Neural progenitor cell (in vitro differentiated cells): ENCODE data around the gene B9D1. TPM values are rescaled to one million over a fixed set of nuclear protein-coding genes. Genes with fewer than 3 reads are reported as not detected.
A peak's percentile ranks its signal among the peaks of the same experiment; 100 is the strongest.

Experiments used
- DNase-seq: peaks from one replicate; pipeline ENCODE4 v3.0.0-alpha.2; 2016; ENCODE audit warnings: low spot score
- H2AFZ ChIP-seq: fragments of 200-600 bp; sonication (generic); replicated peaks from 2 replicates; pipeline ENCODE4 v1.6.1; 2016; ENCODE audit warnings: antibody characterized with exemption
- H3F3A ChIP-seq: fragments of 200-600 bp; sonication (generic); 2 replicates; pipeline ENCODE4 v1.6.1; 2016; ENCODE audit warnings: antibody characterized with exemption, low read depth
- H3K27ac ChIP-seq: fragments of 200-600 bp; sonication (generic); 2 replicates; pipeline ENCODE4 v1.5.1; 2016; ENCODE audit warnings: mild to moderate bottlenecking
- H3K27me3 ChIP-seq: fragments of 200-600 bp; sonication (generic); 2 replicates; pipeline ENCODE4 v1.6.1; 2016; ENCODE audit warnings: mild to moderate bottlenecking, moderate library complexity
- H3K36me3 ChIP-seq: fragments of 200-600 bp; sonication (generic); 2 replicates; pipeline ENCODE4 v1.5.1; 2016
- H3K4me1 ChIP-seq: fragments of 200-600 bp; sonication (generic); 2 replicates; pipeline ENCODE4 v1.6.1; 2016; ENCODE audit warnings: mixed run types
- H3K4me2 ChIP-seq: fragments of 200-600 bp; sonication (generic); 2 replicates; pipeline ENCODE4 v1.6.1; 2016
- H3K4me3 ChIP-seq: fragments of 200-600 bp; sonication (generic); 2 replicates; pipeline ENCODE4 v1.5.1; 2016
- H3K79me2 ChIP-seq: fragments of 200-600 bp; sonication (generic); 2 replicates; pipeline ENCODE4 v1.6.1; 2016; ENCODE audit warnings: low read depth
- H3K9ac ChIP-seq: fragments of 200-600 bp; sonication (generic); 2 replicates; pipeline ENCODE4 v1.6.1; 2016
- H3K9me3 ChIP-seq: fragments of 200-600 bp; sonication (generic); 2 replicates; pipeline ENCODE4 v1.5.1; 2016; ENCODE audit warnings: low read depth
- H4K20me1 ChIP-seq: fragments of 200-600 bp; sonication (generic); 2 replicates; pipeline ENCODE4 v1.6.1; 2016; ENCODE audit warnings: low read depth
- H3K27ac Mint-ChIP-seq: 3 replicates; pipeline ENCODE4 v1.8.0; 2021; ENCODE audit warnings: mixed read lengths
- H3K27me3 Mint-ChIP-seq: 2 replicates; pipeline ENCODE4 v1.8.0; 2022; ENCODE audit warnings: low read depth, mild to moderate bottlenecking, inconsistent platforms, moderate library complexity, mixed read lengths; ENCODE audit not compliant: insufficient read depth
- H3K36me3 Mint-ChIP-seq: 3 replicates; pipeline ENCODE4 v1.8.0; 2021; ENCODE audit warnings: mixed read lengths
- H3K4me1 Mint-ChIP-seq: 3 replicates; pipeline ENCODE4 v1.8.0; 2021; ENCODE audit warnings: mixed read lengths
- H3K4me3 Mint-ChIP-seq: 3 replicates; pipeline ENCODE4 v1.8.0; 2021; ENCODE audit warnings: mild to moderate bottlenecking, moderate library complexity, mixed read lengths
- H3K9me3 Mint-ChIP-seq: 3 replicates; pipeline ENCODE4 v1.8.0; 2020; ENCODE audit warnings: mixed read lengths
- EZH2 ChIP-seq: fragments of 200-600 bp; sonication (generic); IDR thresholded peaks from 2 replicates; pipeline ENCODE4 v1.6.1; 2017; ENCODE audit warnings: antibody characterized with exemption, mild to moderate bottlenecking, moderate library complexity
- EZH2phosphoT487 ChIP-seq: fragments of 200-600 bp; sonication (generic); IDR thresholded peaks from 2 replicates; pipeline ENCODE4 v1.6.1; 2017; ENCODE audit warnings: antibody characterized with exemption
- total RNA-seq: library from RNA; depleted of rRNA; stranded (reverse); fragments of >200 nt; gene quantifications from 2 replicates; pipeline ENCODE4 v1.2.3, GENCODE V29; 2015; ENCODE audit warnings: low replicate concordance
- TF ChIP-seq, protein P1 (sequence below): fragments of 200-600 bp; sonication (generic); IDR thresholded peaks from 2 replicates; pipeline ENCODE4 v1.5.1; 2017; ENCODE audit warnings: antibody characterized with exemption, mild to moderate bottlenecking

The B9D1 gene
- total RNA-seq, 1 donor from 2014 or later = 15.1 TPM

- Histone ChIP-seq H3K9ac (no peak overlapping the region), H3K9me3 (no peaks in the 10 kb centered on the region), H3K79me2 (no peaks in the 10 kb centered on the region), H4K20me1 (peaks cover 2% of the 10 kb centered on the region), H3K27ac (no peak overlapping the region), H3F3A (peaks cover 7% of the 10 kb centered on the region), H3K27me3 (no peaks in the 10 kb centered on the region), H3K4me2 (no peak overlapping the region), H3K36me3 (no peaks in the 10 kb centered on the region), H2AFZ (no peak overlapping the region), H3K4me1 (peaks cover 6% of the 10 kb centered on the region), H3K4me3 (no peak overlapping the region)
- Mint-ChIP-seq H3K27me3 (peaks cover 3% of the 10 kb centered on the region), H3K36me3 (peaks cover 5% of the 10 kb centered on the region), H3K4me1 (peaks cover 29% of the 10 kb centered on the region), H3K4me3 (no peak overlapping the region), H3K9me3 (peaks cover 2% of the 10 kb centered on the region), H3K27ac (peak overlapping the region; percentile 64)
- TF ChIP-seq EZH2 (no peak), EZH2phosphoT487 (no peak)
- TF ChIP-seq, protein P1, sequence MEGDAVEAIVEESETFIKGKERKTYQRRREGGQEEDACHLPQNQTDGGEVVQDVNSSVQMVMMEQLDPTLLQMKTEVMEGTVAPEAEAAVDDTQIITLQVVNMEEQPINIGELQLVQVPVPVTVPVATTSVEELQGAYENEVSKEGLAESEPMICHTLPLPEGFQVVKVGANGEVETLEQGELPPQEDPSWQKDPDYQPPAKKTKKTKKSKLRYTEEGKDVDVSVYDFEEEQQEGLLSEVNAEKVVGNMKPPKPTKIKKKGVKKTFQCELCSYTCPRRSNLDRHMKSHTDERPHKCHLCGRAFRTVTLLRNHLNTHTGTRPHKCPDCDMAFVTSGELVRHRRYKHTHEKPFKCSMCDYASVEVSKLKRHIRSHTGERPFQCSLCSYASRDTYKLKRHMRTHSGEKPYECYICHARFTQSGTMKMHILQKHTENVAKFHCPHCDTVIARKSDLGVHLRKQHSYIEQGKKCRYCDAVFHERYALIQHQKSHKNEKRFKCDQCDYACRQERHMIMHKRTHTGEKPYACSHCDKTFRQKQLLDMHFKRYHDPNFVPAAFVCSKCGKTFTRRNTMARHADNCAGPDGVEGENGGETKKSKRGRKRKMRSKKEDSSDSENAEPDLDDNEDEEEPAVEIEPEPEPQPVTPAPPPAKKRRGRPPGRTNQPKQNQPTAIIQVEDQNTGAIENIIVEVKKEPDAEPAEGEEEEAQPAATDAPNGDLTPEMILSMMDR = no peak
- DNase-seq = no peak
These were observed 21.3 kb downstream of the B9D1 start for GRCh38 chr17:19341211-19341631.

DNA sequence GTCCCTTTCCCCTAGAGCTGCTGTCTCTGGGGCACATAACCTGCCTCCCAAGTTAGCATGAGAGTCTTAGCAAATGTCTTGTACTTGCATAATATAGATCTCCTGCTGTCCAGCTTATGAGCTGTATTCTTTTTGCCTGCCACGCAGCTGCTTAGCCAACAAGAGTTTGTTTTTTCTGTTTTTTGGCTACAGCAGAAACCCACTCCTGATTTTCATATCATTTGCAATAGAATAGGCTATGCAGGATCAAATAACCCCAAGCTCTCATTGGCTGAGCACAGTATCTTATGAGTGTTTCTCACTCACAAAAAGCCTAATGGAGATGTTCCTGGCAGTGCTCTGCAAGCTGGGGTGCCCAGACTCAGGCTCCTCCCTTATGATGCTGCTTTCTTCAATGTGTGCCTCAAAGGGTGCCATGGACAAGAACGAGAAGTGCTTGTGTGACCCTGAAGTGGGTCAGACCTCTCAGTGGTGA is 23.1 kb downstream of the B9D1 start:
- peaks cover 2% of the 10 kb centered on the region for H3K27me3 Mint-ChIP-seq
- no peak overlapping the region for H3K9ac ChIP-seq
- no peak overlapping the region for H3K4me3 ChIP-seq
- H3K27ac Mint-ChIP-seq = no peak overlapping the region
- H3K36me3 Mint-ChIP-seq = peaks cover 5% of the 10 kb centered on the region
- H3K4me2 ChIP-seq = no peak overlapping the region
- peaks cover 2% of the 10 kb centered on the region for H3K9me3 Mint-ChIP-seq
- H3K79me2 ChIP-seq = no peaks in the 10 kb centered on the region
- H4K20me1 ChIP-seq = peaks cover 2% of the 10 kb centered on the region
- no peak for TF ChIP-seq EZH2
- no peak for TF ChIP-seq EZH2phosphoT487
- TF ChIP-seq, protein P1 = no peak
- H2AFZ ChIP-seq = no peak overlapping the region
- H3K4me1 Mint-ChIP-seq = peaks cover 29% of the 10 kb centered on the region
- no peaks in the 10 kb centered on the region for H3K9me3 ChIP-seq
- no peaks in the 10 kb centered on the region for H3K36me3 ChIP-seq
- peaks cover 7% of the 10 kb centered on the region for H3F3A ChIP-seq
- no peak overlapping the region for H3K4me3 Mint-ChIP-seq
- H3K4me1 ChIP-seq = peaks cover 6% of the 10 kb centered on the region
- DNase-seq = no peak
- H3K27me3 ChIP-seq = no peaks in the 10 kb centered on the region
- no peak overlapping the region for H3K27ac ChIP-seq

GRCh38 chr17:19338031-19338990 is 24.2 kb downstream of the B9D1 start:
- TF ChIP-seq EZH2 = no peak
- TF ChIP-seq, protein P1 = peak; percentile 57

More at GRCh38 chr17:19338031-19338990, 24.2 kb downstream of the B9D1 start:
- peaks cover 2% of the 10 kb centered on the region for H3K27me3 Mint-ChIP-seq
- no peak overlapping the region for H3K9ac ChIP-seq
- H3K36me3 ChIP-seq = no peaks in the 10 kb centered on the region
- H3K9me3 ChIP-seq = no peaks in the 10 kb centered on the region
- no peaks in the 10 kb centered on the region for H3K79me2 ChIP-seq
- no peak overlapping the region for H3K4me3 Mint-ChIP-seq
- peak; percentile 72 for DNase-seq
- no peak overlapping the region for H3K27ac ChIP-seq
- peaks cover 2% of the 10 kb centered on the region for H3K9me3 Mint-ChIP-seq
- H3K27ac Mint-ChIP-seq = no peak overlapping the region
- H3F3A ChIP-seq = peaks cover 7% of the 10 kb centered on the region
- H3K4me1 Mint-ChIP-seq = peaks cover 29% of the 10 kb centered on the region
- peaks cover 5% of the 10 kb centered on the region for H3K36me3 Mint-ChIP-seq
- no peaks in the 10 kb centered on the region for H3K27me3 ChIP-seq
- H4K20me1 ChIP-seq = peaks cover 2% of the 10 kb centered on the region
- no peak overlapping the region for H3K4me3 ChIP-seq
- no peak overlapping the region for H3K4me2 ChIP-seq
- H3K4me1 ChIP-seq = peaks cover 6% of the 10 kb centered on the region
- no peak overlapping the region for H2AFZ ChIP-seq
